Fibroblast of skin of left biceps (primary cell): Measurements from ENCODE around the gene IL6ST.
"Not testable (repeated sequence)": the region's sequence is repeated elsewhere in the genome, so short reads cannot be mapped to it uniquely, and the experiment has no call there.

Experiments used
- DNase-seq, 2 experiments: peaks; one replicate each; pipeline ENCODE4 v3.0.0-alpha.2; 2013; ENCODE audit warnings: low read depth in 2 of 2

IL6ST gene

DNA sequence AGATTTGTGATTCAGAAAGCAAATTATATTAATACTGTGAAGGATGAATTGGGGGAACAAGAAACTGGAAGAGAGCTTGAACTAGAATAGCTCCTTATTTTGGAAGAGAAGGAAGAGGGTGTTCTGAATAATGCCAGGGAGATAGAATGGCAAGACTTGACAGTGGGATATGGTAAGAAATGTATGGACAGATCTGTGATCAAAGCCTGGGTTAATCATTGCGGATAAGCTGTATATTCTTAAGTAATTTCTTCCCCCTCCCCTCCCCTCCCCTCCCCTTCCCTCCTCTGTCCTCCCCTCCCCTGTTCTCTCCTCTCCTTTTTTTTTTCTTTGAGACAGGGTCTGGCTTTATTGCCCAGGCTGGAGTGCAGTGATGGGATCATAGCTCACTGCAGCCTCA is 10.1 kb upstream of the IL6ST start:
- no peak for DNase-seq

DNA sequence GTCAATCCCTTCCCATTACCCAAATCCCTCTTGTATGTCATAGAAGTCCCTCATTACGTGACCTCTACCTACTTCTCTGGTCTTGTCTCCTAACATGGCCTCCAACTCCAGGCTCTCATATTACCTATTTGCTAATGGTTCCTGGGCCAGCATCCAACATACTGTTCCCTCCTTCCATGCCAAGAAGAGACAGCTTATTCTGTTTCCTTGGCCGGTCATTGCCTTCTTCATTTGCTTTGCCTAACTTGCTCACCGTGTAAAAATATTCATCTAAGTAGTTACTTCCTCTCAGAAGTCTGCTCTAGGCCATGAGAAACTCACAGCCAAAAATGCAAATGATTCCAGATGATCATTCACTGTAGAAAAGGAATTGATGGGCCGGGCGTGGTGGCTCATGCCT is 8.9 kb upstream of the IL6ST start:
- DNase-seq = no peak

DNA sequence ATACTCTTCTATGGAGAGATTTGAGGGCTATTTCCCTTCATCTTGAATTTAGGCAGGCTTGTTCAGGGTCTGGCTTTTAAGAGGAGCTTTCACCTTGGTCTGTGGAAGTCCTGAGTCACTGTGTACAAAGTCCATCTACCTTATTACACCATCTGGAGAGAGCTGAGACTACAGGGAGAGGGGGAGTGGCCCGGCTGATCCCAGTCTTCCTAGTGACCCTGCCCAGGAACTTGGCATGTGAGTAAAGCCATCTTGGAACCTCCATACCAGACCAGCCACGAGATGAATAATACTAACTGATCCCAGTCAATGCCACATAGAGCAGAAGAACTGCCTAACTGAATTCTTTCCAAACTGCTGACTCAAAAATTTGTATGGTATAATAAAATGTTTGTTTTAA is 8.4 kb upstream of the IL6ST start:
- no peak for DNase-seq

DNA sequence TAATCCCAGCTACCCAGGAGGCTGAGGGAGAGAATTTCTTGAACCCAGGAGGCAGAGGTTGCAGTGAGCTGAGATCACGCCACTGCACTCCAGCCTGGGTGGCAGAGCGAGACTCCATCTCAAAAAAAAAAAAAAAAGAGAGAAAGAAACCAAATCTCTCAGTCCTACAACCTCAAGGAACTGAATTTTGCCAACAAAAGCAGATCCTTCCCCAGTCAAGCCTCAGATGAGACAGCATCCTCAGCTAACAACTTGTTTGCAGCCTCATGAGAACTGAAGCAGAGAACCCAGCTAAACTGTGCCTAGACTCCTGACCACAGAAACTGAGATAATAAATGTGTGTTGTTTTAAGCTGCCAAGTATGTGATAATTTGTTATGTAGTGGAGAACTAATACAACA is 7.5 kb upstream of the IL6ST start:
- DNase-seq = no peak

DNA sequence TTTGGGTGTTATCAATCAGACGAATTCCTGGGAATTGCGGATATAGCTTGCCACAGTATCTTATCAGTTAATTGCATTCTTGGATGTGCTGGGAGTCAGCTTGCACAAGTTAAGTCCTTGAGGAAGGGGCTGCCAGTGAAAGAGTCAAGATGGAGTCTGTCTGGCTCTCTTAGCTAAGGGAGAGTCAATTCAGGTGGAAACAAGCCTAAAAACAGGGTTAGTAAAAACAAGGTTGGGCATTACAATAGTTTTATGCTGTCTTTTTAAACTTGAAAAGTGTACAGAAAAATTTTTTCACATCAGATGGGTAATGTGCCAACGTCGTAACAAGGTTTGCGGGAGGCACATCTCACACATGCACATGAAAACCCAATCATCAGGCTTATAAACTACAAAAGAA is 5.5 kb upstream of the IL6ST start:
- DNase-seq = not testable (repeated sequence)

DNA sequence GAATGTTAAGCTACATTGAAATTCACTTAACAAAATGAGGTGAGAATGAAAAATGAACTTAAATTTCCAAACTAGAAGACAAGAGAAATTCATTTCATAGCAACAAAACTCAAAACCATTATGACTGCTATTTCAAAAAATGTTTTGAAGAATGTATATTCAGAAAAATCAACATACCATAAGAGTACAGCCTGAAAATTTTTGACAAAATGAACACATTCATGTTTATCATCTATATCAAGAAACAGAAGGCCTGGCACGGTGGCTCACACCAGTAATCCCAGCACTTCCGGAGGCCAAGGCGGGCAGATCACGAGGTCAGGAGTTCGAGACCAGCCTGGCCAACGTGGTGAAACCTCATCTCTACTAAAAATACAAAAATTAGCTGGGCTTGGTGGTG is 4.2 kb upstream of the IL6ST start:
- DNase-seq = no peak

DNA sequence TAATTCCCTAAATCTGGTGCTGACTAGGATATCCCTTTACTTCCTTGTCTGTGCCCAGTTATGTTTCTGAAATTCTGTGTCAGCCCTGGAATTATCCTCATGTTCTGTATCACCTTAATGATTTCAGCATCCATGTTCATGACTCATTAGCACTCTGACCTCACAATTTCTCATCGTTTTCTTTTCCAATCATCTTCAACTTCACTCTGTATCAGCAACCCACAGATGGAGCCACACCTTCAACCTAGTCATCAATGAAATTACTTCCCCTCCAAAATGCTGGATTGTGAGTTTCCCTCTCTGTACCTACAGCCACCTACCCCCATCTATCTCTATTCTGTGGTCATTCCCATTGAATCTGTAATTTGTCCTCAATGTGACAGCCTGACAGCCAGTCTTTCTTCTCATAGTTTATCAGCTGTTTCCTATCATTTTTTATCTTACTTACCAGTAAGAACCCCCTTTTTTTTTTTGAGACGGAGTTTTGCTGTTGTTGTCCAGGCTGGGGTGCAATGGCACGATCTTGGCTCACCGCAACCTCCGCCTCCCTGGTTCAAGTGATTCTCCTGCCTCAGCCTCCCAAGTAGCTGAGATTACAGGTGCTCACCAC is 3.1 kb upstream of the IL6ST start:
- DNase-seq = no peak

DNA sequence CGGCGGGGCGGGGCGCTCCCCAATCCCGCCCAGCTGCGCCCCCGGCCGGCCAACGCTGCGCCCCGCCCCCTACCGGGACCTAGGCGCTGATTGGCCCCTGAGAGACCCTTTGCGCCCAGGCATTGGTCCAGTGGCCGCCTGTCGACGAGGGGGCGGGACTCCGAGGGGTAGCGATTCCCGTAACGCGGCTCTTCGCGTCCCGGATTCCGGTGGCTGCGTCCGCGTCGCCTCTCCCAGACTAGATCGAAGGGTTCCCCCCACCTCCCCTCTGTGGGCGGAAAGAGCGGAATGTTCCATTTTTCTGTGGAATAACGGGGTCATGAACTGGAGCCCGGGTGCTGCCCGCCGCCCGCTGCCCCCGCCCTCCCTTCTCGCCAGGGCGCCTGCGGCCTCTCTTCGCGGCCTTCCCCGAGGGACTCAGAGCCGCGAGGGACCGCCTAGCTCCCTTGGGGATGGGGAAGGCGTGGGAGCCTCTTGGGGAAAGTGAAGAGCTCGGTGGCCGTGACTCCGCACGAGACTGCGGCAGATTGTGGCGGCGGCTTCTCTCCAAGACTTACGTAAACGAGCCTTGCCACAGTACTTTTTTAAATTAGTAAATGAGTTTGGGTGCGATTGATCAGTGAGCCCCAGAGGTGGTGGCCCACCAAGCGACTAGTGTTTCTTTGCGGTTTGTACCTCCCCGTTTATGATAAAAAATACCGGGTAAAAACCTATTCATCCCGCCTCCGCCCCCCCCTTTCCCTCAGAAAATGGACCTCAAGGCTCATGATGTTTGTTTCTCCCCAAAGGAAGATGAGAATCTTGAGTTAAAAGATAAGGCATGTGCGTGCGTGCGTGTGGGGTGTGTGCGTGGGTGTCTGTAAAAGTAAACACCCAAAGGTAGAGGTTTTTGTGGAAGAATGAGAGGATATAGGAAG is 493 bp upstream of the IL6ST start:
- DNase-seq = peak; percentile 93

DNA sequence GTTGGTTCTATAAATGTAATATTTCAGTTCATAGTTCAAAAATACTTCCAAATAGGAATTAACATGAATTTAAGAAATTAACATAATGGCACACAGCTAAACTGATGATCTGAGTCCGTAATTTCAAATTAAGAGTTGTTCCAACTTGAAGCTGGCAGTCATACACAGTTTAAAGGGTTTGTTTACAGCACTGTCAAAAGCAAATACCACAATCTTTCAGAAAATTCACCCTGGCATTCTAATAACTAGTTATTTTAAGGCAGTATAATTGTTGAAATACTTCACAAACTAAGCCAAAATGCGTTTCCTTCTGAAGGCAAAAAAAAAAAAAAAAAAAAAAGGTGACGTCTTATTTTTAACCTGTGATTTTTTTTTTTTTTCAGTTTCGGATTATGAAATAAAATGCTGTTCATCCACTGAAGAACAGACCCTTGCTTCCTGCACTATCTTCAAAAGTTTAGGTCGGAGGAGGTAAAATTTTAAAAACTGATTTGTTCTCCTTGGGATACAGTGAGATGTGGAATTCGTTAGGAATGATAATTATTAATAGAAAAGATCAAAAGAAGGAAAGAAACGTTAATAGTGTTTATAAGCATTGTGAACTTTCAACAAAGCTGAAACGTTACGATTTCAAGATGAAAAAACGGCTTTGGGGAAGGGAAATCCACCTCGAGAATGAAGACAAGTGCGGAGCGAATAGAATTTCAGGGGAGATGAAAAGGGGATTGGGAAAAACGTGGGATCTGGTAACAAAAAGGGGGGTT is 850 bp downstream of the IL6ST start:
- no peak for DNase-seq

DNA sequence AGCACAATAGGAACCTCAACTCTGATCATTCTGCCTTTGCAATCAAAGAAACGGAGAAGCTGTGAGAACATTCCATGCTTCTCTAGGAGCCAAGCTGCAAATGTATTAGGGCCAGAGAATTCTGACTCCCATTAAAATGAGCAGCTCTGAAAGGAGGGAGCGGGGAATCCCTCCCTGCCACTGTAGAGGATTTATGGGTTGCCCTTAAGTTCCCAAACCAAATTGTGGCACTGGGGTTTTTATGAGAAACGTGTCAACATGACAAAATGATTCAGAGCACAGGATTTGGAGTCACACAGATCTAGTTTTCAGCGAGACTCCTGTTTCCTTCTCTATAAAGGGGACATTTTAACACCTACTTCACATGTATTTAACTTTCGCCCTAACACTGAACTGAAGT is 1.8 kb downstream of the IL6ST start:
- DNase-seq = no peak

DNA sequence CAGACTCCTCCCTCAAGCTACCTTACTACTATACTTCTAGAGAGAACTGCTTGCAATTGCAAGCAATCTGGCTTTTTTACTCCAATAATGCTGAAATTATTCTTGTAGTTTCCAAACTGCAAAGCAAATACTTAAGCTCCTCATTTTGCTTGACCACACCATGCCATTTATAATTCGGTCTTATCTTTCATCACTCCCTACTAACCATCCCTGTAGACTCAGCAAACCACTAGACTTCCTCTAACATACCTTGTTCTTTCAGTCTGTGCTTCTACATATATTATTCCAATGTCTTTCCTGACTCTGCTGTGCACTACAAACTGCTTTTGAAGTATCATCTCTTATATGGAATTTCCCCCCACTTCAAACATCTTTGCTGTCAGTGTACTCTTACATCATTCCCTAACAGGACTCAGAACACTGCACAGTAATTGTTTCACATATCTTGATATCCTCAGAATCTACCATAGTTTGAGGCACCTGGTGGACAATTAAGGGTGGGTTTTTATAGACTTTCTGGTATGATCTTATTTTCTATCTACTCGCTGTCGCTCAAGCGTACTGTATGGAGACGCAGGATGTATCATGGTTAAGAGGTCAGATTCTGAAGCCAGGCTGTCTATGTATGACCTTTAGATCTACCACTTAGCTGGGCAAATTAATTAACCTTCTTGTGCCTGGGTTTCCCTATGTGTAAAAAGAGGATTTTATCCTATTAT is 2.8 kb downstream of the IL6ST start:
- DNase-seq = no peak

DNA sequence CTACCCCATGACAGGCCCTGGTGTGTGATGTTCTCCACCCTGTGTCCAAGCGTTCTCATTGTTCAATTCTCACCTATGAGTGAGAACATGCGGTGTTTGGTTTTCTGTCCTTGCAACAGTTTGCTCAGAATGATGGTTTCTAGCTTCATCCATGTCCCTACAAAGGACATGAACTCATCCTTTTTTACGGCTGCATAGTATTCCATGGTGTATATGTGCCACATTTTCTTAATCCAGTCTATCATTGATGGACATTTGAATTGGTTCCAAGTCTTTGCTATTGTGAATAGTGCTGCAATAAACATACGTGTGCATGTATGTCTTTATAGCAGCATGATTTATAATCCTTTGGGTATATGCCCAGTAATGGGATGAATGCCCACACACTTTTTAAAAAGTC is 3.9 kb downstream of the IL6ST start:
- DNase-seq = not testable (repeated sequence)

DNA sequence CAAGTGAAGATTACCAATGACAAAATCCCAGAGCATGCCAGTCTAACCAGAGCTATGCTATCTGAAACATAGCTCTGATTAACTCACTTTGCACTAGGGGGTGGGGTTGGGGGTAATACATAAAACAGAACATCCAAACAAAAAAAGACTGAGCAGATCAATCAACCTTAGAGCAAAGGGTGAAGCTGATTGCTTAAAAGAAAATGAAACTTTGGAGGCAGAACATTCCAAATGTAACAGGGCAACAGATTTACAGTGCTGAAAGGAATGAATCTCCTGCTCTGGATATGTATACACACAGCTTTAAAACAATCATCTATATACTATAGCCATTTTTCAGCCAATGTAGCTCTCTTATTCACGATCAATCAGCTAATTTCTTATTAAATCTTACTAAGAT is 4.9 kb downstream of the IL6ST start:
- no peak for DNase-seq

DNA sequence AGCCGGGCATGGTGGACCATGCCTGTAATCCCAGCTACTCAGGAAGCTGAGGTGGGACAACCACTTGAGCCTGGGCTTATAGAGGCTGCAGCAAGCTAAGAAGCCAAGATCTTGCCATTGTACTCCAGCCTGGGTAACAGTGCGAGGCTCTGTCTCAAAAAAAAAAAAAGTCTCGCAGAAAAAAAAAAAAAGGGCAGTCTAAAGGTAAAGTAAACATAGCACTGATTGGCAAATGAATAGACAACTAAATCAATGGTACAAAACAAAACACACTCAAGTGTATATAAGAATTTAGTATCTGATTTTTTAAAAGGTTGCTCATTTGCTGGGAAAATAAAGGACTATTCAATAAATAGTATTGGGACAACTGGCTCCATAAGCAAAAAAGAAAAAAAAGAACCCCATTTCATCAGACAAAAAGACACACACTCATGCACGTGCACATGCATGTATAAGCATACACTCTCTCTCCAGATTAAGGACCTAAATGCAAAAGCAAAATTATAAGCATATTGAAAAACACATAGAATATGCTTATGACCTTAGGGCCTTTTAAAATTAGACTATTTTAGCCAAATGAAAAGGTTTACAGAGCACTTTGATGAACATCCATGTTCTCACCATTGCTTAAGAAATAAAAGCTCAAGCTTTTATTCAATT is 5.7 kb downstream of the IL6ST start:
- no peak for DNase-seq

DNA sequence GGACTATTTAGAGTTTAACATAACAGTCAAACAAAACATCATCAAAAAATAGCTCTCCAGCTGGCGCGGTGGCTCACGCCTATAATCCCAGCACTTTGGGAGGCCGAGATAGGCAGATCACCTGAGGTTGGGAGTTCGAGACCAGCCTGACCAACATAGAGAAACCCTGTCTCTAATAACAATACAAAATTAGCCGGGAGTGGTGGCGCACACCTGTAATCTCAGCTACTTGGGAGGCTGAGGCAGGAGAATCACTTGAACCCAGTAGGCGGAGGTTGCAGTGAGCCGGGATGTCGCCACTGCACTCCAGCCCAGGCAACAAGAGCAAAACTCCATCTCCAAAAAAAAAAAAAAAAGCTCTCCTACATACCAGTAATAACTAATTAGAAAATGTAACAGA is 6.3 kb downstream of the IL6ST start:
- DNase-seq = not testable (repeated sequence)

DNA sequence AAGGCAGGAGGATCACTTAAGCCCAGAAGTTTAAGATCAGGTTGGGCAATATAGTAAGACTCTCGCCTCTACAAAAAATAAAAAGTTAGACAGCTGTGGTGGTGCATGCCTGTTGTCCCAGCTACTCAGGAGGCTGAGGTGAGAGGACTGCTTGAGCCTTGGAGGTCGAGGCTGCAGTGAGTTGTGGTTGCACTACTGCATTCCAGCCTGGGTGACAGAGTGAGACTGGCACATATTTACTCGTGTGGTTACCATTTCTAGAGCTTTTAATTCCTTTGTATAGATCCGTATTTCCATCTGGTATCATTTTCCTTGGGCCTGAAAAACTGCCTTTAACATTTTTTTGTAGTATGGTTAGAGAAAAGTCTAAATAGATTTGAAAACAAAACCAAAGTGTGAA is 7.8 kb downstream of the IL6ST start:
- no peak for DNase-seq

DNA sequence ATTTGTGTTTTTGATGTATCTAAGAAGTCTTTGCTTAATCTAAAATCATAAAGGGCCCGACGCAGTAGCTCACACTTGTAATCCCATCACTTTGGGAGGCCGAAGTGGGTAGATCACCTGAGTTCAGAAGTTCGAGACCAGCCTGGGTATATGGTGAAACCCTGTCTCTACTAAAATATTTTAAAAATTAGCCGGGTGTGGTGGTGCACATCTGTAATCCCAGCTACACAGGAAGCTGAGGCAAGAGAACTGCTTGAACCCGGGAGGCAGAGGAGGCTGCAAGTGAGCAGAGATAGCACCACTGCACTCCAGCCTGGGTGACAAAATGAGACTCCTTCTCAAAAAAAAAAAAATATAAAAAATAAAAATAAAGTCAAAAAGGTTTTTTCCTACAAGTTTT is 9.6 kb downstream of the IL6ST start:
- DNase-seq = no peak

DNA sequence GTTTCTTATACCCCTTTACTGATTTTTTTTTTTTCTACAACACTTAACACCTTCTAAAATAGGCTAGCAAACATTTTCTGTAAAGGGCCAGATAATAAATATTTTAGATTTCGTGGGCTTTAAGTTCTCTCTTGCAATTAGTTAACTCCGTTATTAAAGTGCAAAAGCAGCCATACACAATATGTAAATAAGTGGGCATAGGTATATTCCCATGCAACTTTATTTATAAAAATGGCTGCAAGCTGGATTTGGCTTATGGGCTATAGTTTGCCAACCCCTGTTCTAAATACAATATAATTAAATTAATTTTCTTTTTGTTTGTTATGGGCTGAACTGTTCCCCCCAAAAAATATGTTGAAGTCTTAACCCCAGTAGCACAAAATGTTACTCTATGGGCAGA is 10.8 kb downstream of the IL6ST start:
- no peak for DNase-seq

DNA sequence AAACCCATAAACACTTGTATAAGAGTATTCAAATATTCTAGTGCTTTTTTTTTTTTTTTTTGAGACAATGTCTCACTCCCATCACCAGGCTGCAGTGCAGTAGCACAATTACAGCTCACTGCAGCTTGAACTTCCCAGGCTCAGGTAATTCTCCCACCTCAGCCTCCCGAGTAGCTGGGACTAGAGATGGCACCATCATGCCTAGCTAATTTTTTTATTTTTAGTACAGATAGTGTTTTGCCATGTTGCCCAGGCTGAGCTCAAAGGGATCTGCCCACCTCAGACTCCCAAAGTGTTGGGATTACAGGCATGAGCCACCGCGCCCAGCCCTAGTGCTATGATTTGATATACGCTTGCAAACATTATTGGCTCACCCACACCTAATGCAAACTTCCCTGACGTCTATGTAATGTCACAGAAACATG is 11.8 kb downstream of the IL6ST start:
- DNase-seq = no peak

DNA sequence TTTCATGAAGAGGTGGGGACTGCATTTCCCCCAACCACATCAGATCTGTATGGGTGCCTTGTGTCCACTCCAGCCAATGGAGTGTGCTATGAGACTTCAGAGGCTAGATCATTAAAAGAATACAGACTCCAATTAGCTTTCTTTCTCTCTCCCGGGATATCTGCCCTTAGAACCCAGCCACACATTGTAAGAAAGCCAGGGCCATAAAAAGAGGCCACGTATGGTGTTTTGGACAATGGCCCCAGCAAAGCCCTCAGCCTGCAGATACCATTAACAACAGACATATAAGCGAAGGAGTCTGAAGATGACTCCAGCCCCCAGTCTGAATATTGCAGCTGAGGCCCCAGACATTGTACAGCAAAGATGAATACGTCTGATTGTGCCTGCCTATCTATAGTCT is 21.5 kb downstream of the IL6ST start:
- DNase-seq = no peak

DNA sequence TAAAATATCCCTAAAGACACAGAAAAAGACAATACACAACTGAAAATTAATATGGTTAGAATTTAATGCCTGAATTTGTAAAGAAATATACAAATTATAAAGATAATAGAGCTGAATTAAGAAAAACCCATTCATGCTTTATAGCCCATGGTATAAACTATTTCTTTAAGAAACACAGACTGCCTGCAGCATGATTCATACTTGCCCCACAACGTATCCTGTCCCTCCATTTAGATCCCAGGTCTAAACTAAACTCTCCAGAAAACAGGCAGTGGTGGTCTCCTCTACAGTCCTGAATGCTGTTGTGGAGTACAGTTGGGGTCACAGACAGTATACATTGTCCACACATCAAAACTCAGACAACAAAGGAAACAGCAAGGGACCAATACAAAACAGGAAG is 24.8 kb downstream of the IL6ST start:
- no peak for DNase-seq

DNA sequence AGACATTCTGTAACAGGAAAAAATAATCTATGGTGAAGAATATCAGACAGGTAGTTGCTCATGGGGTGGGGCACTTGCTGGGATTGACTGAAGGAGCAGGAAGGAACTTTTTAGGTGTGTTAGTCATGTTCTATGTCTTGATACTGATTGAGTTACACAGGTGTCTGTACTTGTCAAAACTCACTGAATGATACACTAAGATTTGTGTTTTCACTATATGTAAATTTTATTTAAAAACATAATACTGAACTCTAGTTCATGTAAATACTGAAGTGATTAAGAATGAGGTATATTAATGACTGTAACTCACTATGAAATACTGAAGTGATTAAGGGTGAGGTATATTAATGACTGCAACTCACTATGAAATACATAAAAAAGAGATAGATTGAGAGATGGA is 28.5 kb downstream of the IL6ST start:
- no peak for DNase-seq
